ENCODE measurements around the gene FKBP2. TPM values are rescaled to one million over a fixed set of nuclear protein-coding genes. Genes with fewer than 3 reads are reported as not detected.

FKBP2 gene
- total and polyA plus RNA-seq, 2 of the 13 experiments (the other 11 are each of a cell fraction or from before 2014, with no cell fraction given), result 30.1 to 53.3 TPM

GRCh38 chr11:64284962-64285884 is 44.3 kb downstream of the FKBP2 start, which contains the start of gene GPR137 (continued):
- no peak for TF ChIP-seq ZFP36L2 (CRISPR knock-in tag; IDR thresholded peaks at IDR 0.05)
- no peak for TF ChIP-seq ZNF251 (CRISPR knock-in tag; IDR thresholded peaks at IDR 0.05)
- TF ChIP-seq DMTF1 (CRISPR knock-in tag; IDR thresholded peaks at IDR 0.05), result no peak
- TF ChIP-seq ATM (IDR thresholded peaks at IDR 0.05; ENCODE audit: borderline replicate concordance), result no peak
- TF ChIP-seq ARHGAP35 (CRISPR knock-in tag; IDR thresholded peaks at IDR 0.05; ENCODE audit: borderline replicate concordance), result no peak
- no peak for TF ChIP-seq HMG20A (CRISPR knock-in tag; IDR thresholded peaks at IDR 0.05; ENCODE audit: borderline replicate concordance)
- no peak for TF ChIP-seq ZNF513 (CRISPR knock-in tag; conservative IDR thresholded peaks at IDR 0.05)
- TF ChIP-seq, protein P1, sequence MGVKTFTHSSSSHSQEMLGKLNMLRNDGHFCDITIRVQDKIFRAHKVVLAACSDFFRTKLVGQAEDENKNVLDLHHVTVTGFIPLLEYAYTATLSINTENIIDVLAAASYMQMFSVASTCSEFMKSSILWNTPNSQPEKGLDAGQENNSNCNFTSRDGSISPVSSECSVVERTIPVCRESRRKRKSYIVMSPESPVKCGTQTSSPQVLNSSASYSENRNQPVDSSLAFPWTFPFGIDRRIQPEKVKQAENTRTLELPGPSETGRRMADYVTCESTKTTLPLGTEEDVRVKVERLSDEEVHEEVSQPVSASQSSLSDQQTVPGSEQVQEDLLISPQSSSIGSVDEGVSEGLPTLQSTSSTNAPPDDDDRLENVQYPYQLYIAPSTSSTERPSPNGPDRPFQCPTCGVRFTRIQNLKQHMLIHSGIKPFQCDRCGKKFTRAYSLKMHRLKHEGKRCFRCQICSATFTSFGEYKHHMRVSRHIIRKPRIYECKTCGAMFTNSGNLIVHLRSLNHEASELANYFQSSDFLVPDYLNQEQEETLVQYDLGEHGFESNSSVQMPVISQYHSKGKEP (CRISPR knock-in tag; IDR thresholded peaks at IDR 0.05), result no peak
- TF ChIP-seq ZNF460 (CRISPR knock-in tag; IDR thresholded peaks at IDR 0.05; ENCODE audit: borderline replicate concordance), result no peak
- TF ChIP-seq, protein P2, sequence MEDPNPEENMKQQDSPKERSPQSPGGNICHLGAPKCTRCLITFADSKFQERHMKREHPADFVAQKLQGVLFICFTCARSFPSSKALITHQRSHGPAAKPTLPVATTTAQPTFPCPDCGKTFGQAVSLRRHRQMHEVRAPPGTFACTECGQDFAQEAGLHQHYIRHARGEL (CRISPR knock-in tag; IDR thresholded peaks at IDR 0.05), result no peak
- TF ChIP-seq POLR2AphosphoS5 (IDR thresholded peaks at IDR 0.05; ENCODE audit: low read depth, low read length), result no peak
- TF ChIP-seq CENPX (CRISPR knock-in tag; IDR thresholded peaks at IDR 0.05), result no peak
- peak; percentile 88 for TF ChIP-seq HNRNPUL1 (IDR thresholded peaks at IDR 0.05; ENCODE audit: low read depth, low read length)
- no peak for TF ChIP-seq RFXAP (CRISPR knock-in tag; IDR thresholded peaks at IDR 0.05; ENCODE audit: borderline replicate concordance)
- no peak for TF ChIP-seq ZNF749 (CRISPR knock-in tag; IDR thresholded peaks at IDR 0.05; ENCODE audit: borderline replicate concordance)
- peak; percentile 64; the same call in 1 of the 2 replicates for TF ChIP-seq ZSCAN31 (CRISPR knock-in tag; IDR thresholded peaks at IDR 0.05; ENCODE audit: low read depth)
- TF ChIP-seq, protein P3, sequence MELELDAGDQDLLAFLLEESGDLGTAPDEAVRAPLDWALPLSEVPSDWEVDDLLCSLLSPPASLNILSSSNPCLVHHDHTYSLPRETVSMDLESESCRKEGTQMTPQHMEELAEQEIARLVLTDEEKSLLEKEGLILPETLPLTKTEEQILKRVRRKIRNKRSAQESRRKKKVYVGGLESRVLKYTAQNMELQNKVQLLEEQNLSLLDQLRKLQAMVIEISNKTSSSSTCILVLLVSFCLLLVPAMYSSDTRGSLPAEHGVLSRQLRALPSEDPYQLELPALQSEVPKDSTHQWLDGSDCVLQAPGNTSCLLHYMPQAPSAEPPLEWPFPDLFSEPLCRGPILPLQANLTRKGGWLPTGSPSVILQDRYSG (CRISPR knock-in tag; IDR thresholded peaks at IDR 0.05), result no peak
- TF ChIP-seq ATF1 (CRISPR knock-in tag; IDR thresholded peaks at IDR 0.05), result no peak
- no peak for TF ChIP-seq RXRB (CRISPR knock-in tag; IDR thresholded peaks at IDR 0.05; ENCODE audit: borderline replicate concordance)
- TF ChIP-seq E2F2 (CRISPR knock-in tag; IDR thresholded peaks at IDR 0.05; ENCODE audit: borderline replicate concordance), result no peak; the same call in 1 of the 2 replicates

Data from HepG2 (cell line).